Measurements from ENCODE around the gene BEND6. TPM values are rescaled to one million over a fixed set of nuclear protein-coding genes. Genes with fewer than 3 reads are reported as not detected.

BEND6 gene
- total RNA-seq, 4 donors from 2014 or later = 0.98 to 1.8 (median 1.5) TPM; not detected in 1

- TF ChIP-seq, protein P1, sequence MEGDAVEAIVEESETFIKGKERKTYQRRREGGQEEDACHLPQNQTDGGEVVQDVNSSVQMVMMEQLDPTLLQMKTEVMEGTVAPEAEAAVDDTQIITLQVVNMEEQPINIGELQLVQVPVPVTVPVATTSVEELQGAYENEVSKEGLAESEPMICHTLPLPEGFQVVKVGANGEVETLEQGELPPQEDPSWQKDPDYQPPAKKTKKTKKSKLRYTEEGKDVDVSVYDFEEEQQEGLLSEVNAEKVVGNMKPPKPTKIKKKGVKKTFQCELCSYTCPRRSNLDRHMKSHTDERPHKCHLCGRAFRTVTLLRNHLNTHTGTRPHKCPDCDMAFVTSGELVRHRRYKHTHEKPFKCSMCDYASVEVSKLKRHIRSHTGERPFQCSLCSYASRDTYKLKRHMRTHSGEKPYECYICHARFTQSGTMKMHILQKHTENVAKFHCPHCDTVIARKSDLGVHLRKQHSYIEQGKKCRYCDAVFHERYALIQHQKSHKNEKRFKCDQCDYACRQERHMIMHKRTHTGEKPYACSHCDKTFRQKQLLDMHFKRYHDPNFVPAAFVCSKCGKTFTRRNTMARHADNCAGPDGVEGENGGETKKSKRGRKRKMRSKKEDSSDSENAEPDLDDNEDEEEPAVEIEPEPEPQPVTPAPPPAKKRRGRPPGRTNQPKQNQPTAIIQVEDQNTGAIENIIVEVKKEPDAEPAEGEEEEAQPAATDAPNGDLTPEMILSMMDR (IDR thresholded peaks at IDR 0.05; ENCODE audit: low read depth) = no peak
These were observed 39.9 kb upstream of the BEND6 start for GRCh38 chr6:56914798-56915658.

DNA sequence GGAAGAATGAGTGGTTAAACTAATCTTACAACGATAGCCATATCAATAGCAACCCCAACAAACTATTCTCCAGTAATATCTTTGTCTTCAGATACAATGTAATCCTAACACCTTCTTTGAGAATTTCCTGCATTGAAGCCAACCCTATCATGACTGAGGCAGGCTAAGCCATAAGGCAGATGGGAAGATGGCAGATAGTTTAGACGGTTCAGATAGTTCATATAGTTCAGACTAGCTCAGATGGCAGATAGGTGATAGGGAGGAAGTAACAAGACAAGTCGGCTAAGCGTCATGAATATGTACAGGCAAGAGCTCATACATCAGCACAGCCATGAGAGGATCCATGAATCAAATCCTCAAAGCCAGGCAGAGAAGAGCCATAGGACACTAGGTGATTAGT lies 39.1 kb upstream of the BEND6 start:
- TF ChIP-seq, protein P1 (IDR thresholded peaks at IDR 0.05; ENCODE audit: low read depth) = no peak

DNA sequence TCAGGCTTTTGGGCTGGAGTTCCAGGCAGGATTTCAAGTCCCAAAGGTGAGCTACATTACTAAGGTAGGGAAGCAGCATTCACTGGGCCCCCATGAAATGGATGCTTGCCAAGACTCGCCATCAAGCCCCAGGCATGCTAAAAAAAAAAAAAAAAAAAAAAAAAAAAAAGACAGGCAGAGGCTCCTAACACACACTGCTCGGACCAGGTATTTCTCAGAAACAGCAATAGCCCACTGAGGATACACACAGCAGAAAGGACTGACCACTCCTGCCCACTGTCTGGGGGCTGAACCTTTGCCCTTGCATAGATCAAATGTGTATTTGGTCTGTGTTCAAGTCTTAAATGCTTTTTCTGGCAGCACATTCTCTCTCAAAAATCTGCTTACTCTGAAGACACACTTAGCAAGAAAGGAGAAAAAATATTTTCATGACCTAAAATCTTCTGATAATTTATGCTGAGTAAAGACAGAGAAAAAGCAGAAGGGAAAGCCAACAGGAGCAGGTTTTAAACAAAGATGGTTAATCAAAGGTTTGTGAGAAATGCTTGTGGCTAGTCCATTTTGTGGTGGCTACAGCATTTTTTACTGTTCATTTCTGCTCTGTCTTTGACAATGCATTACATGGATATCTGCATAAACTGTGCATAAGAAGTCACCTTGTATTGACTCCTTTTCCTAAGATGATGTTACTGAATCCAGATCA lies 37.9 kb upstream of the BEND6 start:
- TF ChIP-seq, protein P1 (IDR thresholded peaks at IDR 0.05; ENCODE audit: low read depth) = no peak

DNA sequence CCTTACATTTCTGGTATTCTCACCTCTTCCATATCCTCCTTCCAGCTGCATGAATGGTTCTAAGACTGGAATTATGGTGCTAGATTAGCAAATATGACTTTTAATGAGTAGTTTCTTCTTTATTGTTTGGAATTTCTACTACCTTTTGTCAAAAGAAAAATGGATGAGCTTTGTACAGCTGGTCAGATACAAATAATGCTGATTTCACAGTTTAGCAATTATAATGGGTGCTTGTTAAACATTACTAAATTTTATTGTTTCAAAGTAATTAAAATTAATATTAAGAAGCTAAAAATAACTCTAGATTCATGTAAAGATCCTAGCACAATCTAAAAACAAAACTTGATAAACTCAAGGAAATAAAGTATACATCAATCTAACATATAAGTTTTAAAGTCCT lies 32.3 kb upstream of the BEND6 start:
- TF ChIP-seq, protein P1 (IDR thresholded peaks at IDR 0.05; ENCODE audit: low read depth) = no peak

GRCh38 chr6:56923565-56923964 lies 31.3 kb upstream of the BEND6 start:
- TF ChIP-seq, protein P1 (IDR thresholded peaks at IDR 0.05; ENCODE audit: low read depth) = no peak

DNA sequence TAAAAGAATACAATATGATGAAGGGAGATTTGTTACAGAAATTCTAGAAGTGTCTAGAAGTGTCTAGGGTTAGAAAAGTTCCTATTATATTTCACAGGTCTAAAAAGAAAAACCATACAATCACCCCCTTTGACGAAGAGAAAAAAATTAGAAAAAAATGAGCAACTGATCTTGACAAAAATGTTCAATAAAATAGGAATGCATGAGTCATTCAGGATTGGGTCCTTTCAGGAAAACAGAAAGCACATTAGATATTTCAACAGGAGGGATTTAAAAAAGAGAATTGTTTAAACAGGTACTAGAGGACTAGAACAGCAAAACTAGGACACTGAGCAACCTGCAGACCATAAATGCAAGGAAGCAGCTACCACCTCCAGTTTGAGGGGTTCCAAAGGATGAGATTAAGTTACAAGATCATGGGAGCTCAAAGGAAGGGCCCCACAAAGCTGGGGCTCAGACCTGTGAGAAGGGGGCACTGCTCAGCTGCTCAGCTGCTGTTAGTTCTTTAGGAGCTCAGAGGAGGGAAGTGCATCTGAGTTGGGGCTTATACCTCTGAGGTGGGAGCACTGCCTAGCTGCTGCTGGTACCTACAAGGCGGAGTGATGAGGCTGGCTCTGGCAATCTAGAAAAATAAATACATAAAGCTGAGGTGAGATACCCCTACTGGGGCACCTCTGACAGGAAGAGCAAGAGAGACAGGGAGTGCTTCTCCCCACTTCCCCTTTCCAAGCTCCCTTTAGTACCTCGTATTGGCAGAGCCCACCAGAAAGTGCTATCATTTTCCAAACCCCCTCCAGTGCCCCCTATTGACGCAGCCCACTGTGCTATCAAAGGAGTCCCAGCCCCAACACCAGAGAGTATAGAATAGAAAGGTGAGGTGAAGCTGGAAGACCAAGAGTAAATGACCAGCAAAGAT lies 27.1 kb upstream of the BEND6 start:
- TF ChIP-seq, protein P1 (IDR thresholded peaks at IDR 0.05; ENCODE audit: low read depth) = no peak

Data from subcutaneous adipose tissue (tissue), 4 donors.